Measurements from ENCODE around the gene COL27A1.

DNA sequence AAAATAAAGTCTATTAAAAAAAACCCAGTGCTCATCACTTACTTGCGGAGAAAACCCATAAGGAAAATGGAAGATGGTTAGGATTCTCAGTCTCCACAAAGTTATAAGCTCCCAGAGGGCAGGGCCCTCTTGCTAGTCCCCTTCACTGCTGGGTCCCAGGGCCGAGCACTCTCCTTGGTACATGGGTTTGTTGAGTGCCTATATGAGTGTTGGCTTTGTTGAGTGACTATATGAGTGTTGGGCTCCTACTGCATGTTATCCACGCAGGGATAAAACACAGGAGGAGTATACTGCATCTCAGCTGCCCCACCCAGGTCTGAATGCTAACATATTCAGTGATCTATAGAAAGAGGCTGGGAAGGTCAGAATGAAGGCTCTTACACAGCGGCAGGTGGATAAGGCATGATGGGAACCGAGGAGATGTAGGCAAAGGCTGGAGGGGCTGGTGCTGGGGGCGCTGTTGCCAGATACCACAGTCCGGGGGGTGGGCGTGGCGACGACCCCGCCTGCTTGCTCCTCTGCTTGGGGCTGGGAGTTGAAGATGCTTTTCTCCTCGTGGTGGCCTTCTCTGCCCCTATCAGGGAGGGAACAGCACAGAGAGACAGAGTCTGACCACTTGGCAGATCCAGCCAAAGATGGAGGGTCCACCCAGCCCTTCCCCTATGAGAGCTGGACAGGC is 186.0 kb downstream of the COL27A1 start:
- TF ChIP-seq, protein P1, sequence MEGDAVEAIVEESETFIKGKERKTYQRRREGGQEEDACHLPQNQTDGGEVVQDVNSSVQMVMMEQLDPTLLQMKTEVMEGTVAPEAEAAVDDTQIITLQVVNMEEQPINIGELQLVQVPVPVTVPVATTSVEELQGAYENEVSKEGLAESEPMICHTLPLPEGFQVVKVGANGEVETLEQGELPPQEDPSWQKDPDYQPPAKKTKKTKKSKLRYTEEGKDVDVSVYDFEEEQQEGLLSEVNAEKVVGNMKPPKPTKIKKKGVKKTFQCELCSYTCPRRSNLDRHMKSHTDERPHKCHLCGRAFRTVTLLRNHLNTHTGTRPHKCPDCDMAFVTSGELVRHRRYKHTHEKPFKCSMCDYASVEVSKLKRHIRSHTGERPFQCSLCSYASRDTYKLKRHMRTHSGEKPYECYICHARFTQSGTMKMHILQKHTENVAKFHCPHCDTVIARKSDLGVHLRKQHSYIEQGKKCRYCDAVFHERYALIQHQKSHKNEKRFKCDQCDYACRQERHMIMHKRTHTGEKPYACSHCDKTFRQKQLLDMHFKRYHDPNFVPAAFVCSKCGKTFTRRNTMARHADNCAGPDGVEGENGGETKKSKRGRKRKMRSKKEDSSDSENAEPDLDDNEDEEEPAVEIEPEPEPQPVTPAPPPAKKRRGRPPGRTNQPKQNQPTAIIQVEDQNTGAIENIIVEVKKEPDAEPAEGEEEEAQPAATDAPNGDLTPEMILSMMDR (IDR thresholded peaks at IDR 0.05): no peak
- no peak for TF ChIP-seq POLR2A (IDR thresholded peaks at IDR 0.05)
